Stimulated activated naive CD4-positive, alpha-beta T cell treated with Interleukin-2 at 50 U/mL for 16 hours (primary cell): ENCODE measurements around the gene ZNF763.
"Not testable (repeated sequence)": the region's sequence is repeated elsewhere in the genome, so short reads cannot be mapped to it uniquely, and the experiment has no call there.

Source experiments
- DNase-seq: peaks from one replicate; lab custom pipeline; 2025; lab: John Stamatoyannopoulos, UW

The ZNF763 gene

GRCh38 chr19:11964858-11965645, at the start of gene ZNF763:
TSS of gene ZNF763 (plus strand) at chr19:11965040. CDS start at chr19:11965209, 169 bp downstream.
- DNase-seq = peak; percentile 81

GRCh38 chr19:11921852-11922495, 42.9 kb upstream of the ZNF763 start:
- no peak for DNase-seq

- peak; percentile 93 for DNase-seq
These were observed 39.8 kb upstream of the ZNF763 start, which contains the start of gene ZNF700 for GRCh38 chr19:11924886-11925650. TSS of gene ZNF700 (plus strand) at chr19:11925107. CDS start at chr19:11925211, 104 bp downstream.

GRCh38 chr19:11925651-11926187, 39.1 kb upstream of the ZNF763 start:
- DNase-seq = not testable (repeated sequence)

- DNase-seq = no peak
These were observed 37.6 kb upstream of the ZNF763 start for GRCh38 chr19:11927227-11927626.

- DNase-seq = no peak
These were observed 33.8 kb upstream of the ZNF763 start for GRCh38 chr19:11931051-11931450.

- DNase-seq = no peak
These were observed 33.3 kb upstream of the ZNF763 start for GRCh38 chr19:11931513-11931912.

GRCh38 chr19:11935829-11936228, 29.0 kb upstream of the ZNF763 start:
- DNase-seq = not testable (repeated sequence)

- DNase-seq = not testable (repeated sequence)
These were observed 26.5 kb upstream of the ZNF763 start for GRCh38 chr19:11938383-11938782.

GRCh38 chr19:11941361-11941887, 23.4 kb upstream of the ZNF763 start:
- DNase-seq = not testable (repeated sequence)

GRCh38 chr19:11942008-11942842, 22.6 kb upstream of the ZNF763 start:
- no peak for DNase-seq

GRCh38 chr19:11942843-11943108, 22.1 kb upstream of the ZNF763 start:
- no peak for DNase-seq

GRCh38 chr19:11944656-11945055, 20.2 kb upstream of the ZNF763 start:
- no peak for DNase-seq

GRCh38 chr19:11948646-11949045, 16.2 kb upstream of the ZNF763 start:
- DNase-seq = no peak

GRCh38 chr19:11949201-11949600, 15.6 kb upstream of the ZNF763 start:
- DNase-seq = no peak

GRCh38 chr19:11949614-11950080, 15.2 kb upstream of the ZNF763 start:
- DNase-seq = not testable (repeated sequence)

- DNase-seq = no peak
These were observed 14.5 kb upstream of the ZNF763 start for GRCh38 chr19:11950312-11950711.

GRCh38 chr19:11963566-11964355, 1.1 kb upstream of the ZNF763 start:
- peak; percentile 70 for DNase-seq

- no peak for DNase-seq
These were observed 363 bp upstream of the ZNF763 start for GRCh38 chr19:11964496-11964857.

- no peak for DNase-seq
These were observed 5.3 kb downstream of the ZNF763 start for GRCh38 chr19:11970174-11970573.
